Measurements from ENCODE around the gene UNC45A.
A peak's percentile ranks its signal among the peaks of the same experiment; 100 is the strongest.

The UNC45A gene

GRCh38 chr15:90947577-90948357 is 12.7 kb downstream of the UNC45A start:
- no peaks in the 10 kb centered on the region for H3K27me3 ChIP-seq (ENCODE audit: control insufficient read depth in 1 of 2, insufficient read depth in 2 of 2, low read length in 2 of 2)
- H3K9me3 ChIP-seq (ENCODE audit: control insufficient read depth in 2 of 2, low read length in 2 of 2): no peaks in the 10 kb centered on the region
- H3K9ac ChIP-seq (ENCODE audit: low read length in 2 of 2): no peak overlapping the region
- H3K4me1 ChIP-seq (ENCODE audit: control insufficient read depth, insufficient read depth, low read length): no peaks in the 10 kb centered on the region
- H3K36me3 ChIP-seq (ENCODE audit: control insufficient read depth in 2 of 2, insufficient read depth in 2 of 2, low read length in 2 of 2): peaks cover 47 to 64% of the 10 kb centered on the region in 2 donors
- no peak overlapping the region for H3K27ac ChIP-seq (ENCODE audit: low read length)
- no peak overlapping the region for H3K4me3 ChIP-seq (ENCODE audit: low read length in 2 of 2)

- Histone ChIP-seq H3K9ac (ENCODE audit: low read length in 2 of 2) (no peak overlapping the region), H3K4me3 (ENCODE audit: low read length in 2 of 2) (no peak overlapping the region)
These were observed 13.4 kb downstream of the UNC45A start for GRCh38 chr15:90948506-90948905.

GRCh38 chr15:90949979-90950675 is 15.0 kb downstream of the UNC45A start:
- H3K4me3 ChIP-seq (ENCODE audit: low read length in 2 of 2): no peak overlapping the region
- no peak overlapping the region for H3K9ac ChIP-seq (ENCODE audit: low read length in 2 of 2)
- no peaks in the 10 kb centered on the region for H3K27me3 ChIP-seq (ENCODE audit: control insufficient read depth in 1 of 2, insufficient read depth in 2 of 2, low read length in 2 of 2)
- peaks cover 42 to 56% of the 10 kb centered on the region in 2 donors for H3K36me3 ChIP-seq (ENCODE audit: control insufficient read depth in 2 of 2, insufficient read depth in 2 of 2, low read length in 2 of 2)
- H3K27ac ChIP-seq (ENCODE audit: low read length): no peak overlapping the region
- H3K9me3 ChIP-seq (ENCODE audit: control insufficient read depth in 2 of 2, low read length in 2 of 2): no peaks in the 10 kb centered on the region
- peaks cover 3% of the 10 kb centered on the region for H3K4me1 ChIP-seq (ENCODE audit: control insufficient read depth, insufficient read depth, low read length)

More at GRCh38 chr15:90948506-90948905, 13.4 kb downstream of the UNC45A start:
- Histone ChIP-seq H3K27ac (ENCODE audit: low read length) (no peak overlapping the region), H3K27me3 (ENCODE audit: control insufficient read depth in 1 of 2, insufficient read depth in 2 of 2, low read length in 2 of 2) (no peaks in the 10 kb centered on the region), H3K36me3 (ENCODE audit: control insufficient read depth in 2 of 2, insufficient read depth in 2 of 2, low read length in 2 of 2) (peaks cover 48 to 66% of the 10 kb centered on the region in 2 donors), H3K4me1 (ENCODE audit: control insufficient read depth, insufficient read depth, low read length) (no peaks in the 10 kb centered on the region), H3K9me3 (ENCODE audit: control insufficient read depth in 2 of 2, low read length in 2 of 2) (no peaks in the 10 kb centered on the region)

- Histone ChIP-seq H3K27ac (ENCODE audit: low read length) (no peak overlapping the region), H3K4me1 (ENCODE audit: control insufficient read depth, insufficient read depth, low read length) (peaks cover 4% of the 10 kb centered on the region), H3K9me3 (ENCODE audit: control insufficient read depth in 2 of 2, low read length in 2 of 2) (no peaks in the 10 kb centered on the region), H3K9ac (ENCODE audit: low read length in 2 of 2) (no peak overlapping the region), H3K4me3 (ENCODE audit: low read length in 2 of 2) (no peak overlapping the region), H3K36me3 (ENCODE audit: control insufficient read depth in 2 of 2, insufficient read depth in 2 of 2, low read length in 2 of 2) (peaks cover 42 to 56% of the 10 kb centered on the region in 2 donors), H3K27me3 (ENCODE audit: control insufficient read depth in 1 of 2, insufficient read depth in 2 of 2, low read length in 2 of 2) (no peaks in the 10 kb centered on the region)
These were observed 15.6 kb downstream of the UNC45A start for GRCh38 chr15:90950676-90951075.

DNA sequence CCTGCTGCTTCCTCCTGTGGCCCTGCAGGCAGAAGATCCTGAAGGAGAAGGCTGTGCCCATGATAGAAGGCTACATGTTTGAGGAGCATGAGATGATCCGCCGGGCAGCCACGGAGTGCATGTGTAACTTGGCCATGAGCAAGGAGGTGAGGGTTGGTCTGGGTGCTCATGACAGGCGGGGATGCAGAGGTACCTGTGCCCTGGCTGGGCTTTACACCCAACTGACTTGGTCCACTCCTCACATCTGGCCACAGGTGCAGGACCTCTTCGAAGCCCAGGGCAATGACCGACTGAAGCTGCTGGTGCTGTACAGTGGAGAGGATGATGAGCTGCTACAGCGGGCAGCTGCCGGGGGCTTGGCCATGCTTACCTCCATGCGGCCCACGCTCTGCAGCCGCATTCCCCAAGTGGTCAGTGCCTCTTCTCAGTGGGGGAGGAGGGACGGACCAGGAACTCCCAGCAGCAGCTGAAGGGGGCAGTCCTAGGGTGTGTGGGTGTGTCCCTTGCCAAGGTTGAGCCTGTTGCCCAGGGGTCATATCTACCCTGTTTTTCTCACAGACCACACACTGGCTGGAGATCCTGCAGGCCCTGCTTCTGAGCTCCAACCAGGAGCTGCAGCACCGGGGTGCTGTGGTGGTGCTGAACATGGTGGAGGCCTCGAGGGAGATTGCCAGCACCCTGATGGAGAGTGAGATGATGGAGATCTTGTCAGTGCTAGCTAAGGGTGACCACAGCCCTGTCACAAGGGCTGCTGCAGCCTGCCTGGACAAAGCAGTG is 18.0 kb downstream of the UNC45A start:
- no peaks in the 10 kb centered on the region for H3K9me3 ChIP-seq (ENCODE audit: control insufficient read depth in 2 of 2, low read length in 2 of 2)
- peaks cover 22% of the 10 kb centered on the region for H3K4me1 ChIP-seq (ENCODE audit: control insufficient read depth, insufficient read depth, low read length)
- no peak overlapping the region for H3K9ac ChIP-seq (ENCODE audit: low read length in 2 of 2)
- H3K27ac ChIP-seq (ENCODE audit: low read length): no peak overlapping the region
- no peaks in the 10 kb centered on the region for H3K27me3 ChIP-seq (ENCODE audit: control insufficient read depth in 1 of 2, insufficient read depth in 2 of 2, low read length in 2 of 2)
- peaks cover 32 to 43% of the 10 kb centered on the region in 2 donors for H3K36me3 ChIP-seq (ENCODE audit: control insufficient read depth in 2 of 2, insufficient read depth in 2 of 2, low read length in 2 of 2)
- H3K4me3 ChIP-seq (ENCODE audit: low read length in 2 of 2): no peak overlapping the region

- Histone ChIP-seq H3K9ac (ENCODE audit: low read length in 2 of 2) (peak overlapping the region in 1 of 2 donors; percentile 94), H3K27me3 (ENCODE audit: control insufficient read depth in 1 of 2, insufficient read depth in 2 of 2, low read length in 2 of 2) (no peaks in the 10 kb centered on the region), H3K9me3 (ENCODE audit: control insufficient read depth in 2 of 2, low read length in 2 of 2) (no peaks in the 10 kb centered on the region), H3K4me3 (ENCODE audit: low read length in 2 of 2) (peak overlapping the region; percentile 89 to 92), H3K27ac (ENCODE audit: low read length) (peak overlapping the region; percentile 90), H3K36me3 (ENCODE audit: control insufficient read depth in 2 of 2, insufficient read depth in 2 of 2, low read length in 2 of 2) (peaks cover 27 to 37% of the 10 kb centered on the region in 2 donors), H3K4me1 (ENCODE audit: control insufficient read depth, insufficient read depth, low read length) (peaks cover 30% of the 10 kb centered on the region)
These were observed 19.0 kb downstream of the UNC45A start for GRCh38 chr15:90953947-90954711.

DNA sequence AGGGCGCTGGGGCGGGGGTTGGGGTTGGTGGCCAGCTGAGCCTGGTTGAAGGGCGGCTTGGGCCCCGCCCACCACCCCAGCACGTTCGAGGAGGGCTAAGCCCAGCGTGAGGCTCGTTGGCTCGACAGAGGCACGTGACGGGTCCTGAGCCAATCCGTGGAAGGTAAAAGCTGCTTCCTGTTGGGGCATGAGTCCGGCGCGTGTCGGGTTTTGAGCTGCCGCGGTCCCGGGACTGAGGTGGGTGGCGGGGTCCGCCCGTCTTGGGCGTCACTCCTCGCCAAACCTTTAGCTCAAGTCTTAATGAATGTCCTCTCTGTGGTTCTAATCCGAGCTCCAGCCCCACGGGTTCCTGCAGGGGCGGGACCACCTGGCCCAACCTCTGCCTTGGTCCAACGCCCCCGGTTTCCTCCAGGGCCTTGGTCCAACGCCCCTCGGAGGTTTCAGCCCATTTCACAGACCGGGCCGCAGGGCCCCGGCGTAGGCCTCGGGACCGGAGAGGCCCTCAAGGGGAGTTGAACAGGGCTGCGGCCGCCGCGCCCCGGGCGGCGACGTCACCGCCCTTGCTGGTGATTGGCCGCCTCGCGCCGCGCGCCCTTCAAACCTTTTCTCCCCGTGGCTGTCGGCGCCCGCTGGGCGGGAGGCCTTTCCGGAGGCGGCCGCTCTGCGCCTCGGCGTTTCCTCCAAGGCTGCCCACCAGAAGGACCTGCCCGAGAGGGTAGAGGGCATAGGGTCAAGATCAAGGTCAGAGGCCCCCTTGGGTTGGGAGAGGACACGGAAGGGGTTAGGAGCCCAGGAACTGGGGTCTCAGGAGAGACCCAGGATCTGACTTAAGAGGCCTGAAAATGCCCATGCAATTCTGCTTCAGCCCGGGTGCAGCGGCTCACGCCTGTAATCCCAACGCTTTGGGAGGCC is 19.9 kb downstream of the UNC45A start, which contains the start of gene RCCD1:
RCCD1 (plus strand) TSS at position 173 of the 912 bp plus-strand sequence. CDS start 1,851 bp downstream, outside the sequence.
- peak within 1 kb of the TSS; percentile 89 to 92 for H3K4me3 ChIP-seq (ENCODE audit: low read length in 2 of 2)
- H3K27ac ChIP-seq (ENCODE audit: low read length): peak within 1 kb of the TSS; percentile 90
- H3K36me3 ChIP-seq (ENCODE audit: control insufficient read depth in 2 of 2, insufficient read depth in 2 of 2, low read length in 2 of 2): peaks cover 22 to 29% of the 10 kb centered on the region in 2 donors
- H3K4me1 ChIP-seq (ENCODE audit: control insufficient read depth, insufficient read depth, low read length): peaks cover 38% of the 10 kb centered on the region
- no peaks in the 10 kb centered on the region for H3K9me3 ChIP-seq (ENCODE audit: control insufficient read depth in 2 of 2, low read length in 2 of 2)
- H3K27me3 ChIP-seq (ENCODE audit: control insufficient read depth in 1 of 2, insufficient read depth in 2 of 2, low read length in 2 of 2): no peaks in the 10 kb centered on the region
- peak within 1 kb of the TSS; percentile 93 to 94 for H3K9ac ChIP-seq (ENCODE audit: low read length in 2 of 2)

- Histone ChIP-seq H3K9ac (ENCODE audit: low read length in 2 of 2) (peak overlapping the region in 1 of 2 donors; percentile 75), H3K4me3 (ENCODE audit: low read length in 2 of 2) (peak overlapping the region in 1 of 2 donors; percentile 92), H3K36me3 (ENCODE audit: control insufficient read depth in 2 of 2, insufficient read depth in 2 of 2, low read length in 2 of 2) (peaks cover 14 to 22% of the 10 kb centered on the region in 2 donors), H3K27ac (ENCODE audit: low read length) (no peak overlapping the region), H3K4me1 (ENCODE audit: control insufficient read depth, insufficient read depth, low read length) (peaks cover 46% of the 10 kb centered on the region), H3K9me3 (ENCODE audit: control insufficient read depth in 2 of 2, low read length in 2 of 2) (no peaks in the 10 kb centered on the region), H3K27me3 (ENCODE audit: control insufficient read depth in 1 of 2, insufficient read depth in 2 of 2, low read length in 2 of 2) (no peaks in the 10 kb centered on the region)
These were observed 20.7 kb downstream of the UNC45A start for GRCh38 chr15:90955624-90956273.

All from stomach smooth muscle (tissue), 2 donors.